ENCODE measurements around the gene BNC2.
A peak's percentile ranks its signal among the peaks of the same experiment; 100 is the strongest.

Gene BNC2

GRCh38 chr9:16514131-16514530, 356.3 kb downstream of the BNC2 start:
- H3K4me3 ChIP-seq (ENCODE audit: low read depth, low read length) = no peak overlapping the region
- no peak for DNase-seq (ENCODE audit: low read depth)
- TF ChIP-seq, protein P1, sequence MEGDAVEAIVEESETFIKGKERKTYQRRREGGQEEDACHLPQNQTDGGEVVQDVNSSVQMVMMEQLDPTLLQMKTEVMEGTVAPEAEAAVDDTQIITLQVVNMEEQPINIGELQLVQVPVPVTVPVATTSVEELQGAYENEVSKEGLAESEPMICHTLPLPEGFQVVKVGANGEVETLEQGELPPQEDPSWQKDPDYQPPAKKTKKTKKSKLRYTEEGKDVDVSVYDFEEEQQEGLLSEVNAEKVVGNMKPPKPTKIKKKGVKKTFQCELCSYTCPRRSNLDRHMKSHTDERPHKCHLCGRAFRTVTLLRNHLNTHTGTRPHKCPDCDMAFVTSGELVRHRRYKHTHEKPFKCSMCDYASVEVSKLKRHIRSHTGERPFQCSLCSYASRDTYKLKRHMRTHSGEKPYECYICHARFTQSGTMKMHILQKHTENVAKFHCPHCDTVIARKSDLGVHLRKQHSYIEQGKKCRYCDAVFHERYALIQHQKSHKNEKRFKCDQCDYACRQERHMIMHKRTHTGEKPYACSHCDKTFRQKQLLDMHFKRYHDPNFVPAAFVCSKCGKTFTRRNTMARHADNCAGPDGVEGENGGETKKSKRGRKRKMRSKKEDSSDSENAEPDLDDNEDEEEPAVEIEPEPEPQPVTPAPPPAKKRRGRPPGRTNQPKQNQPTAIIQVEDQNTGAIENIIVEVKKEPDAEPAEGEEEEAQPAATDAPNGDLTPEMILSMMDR (conservative IDR thresholded peaks at IDR 0.05; ENCODE audit: low read depth, low read length) = no peak

DNA sequence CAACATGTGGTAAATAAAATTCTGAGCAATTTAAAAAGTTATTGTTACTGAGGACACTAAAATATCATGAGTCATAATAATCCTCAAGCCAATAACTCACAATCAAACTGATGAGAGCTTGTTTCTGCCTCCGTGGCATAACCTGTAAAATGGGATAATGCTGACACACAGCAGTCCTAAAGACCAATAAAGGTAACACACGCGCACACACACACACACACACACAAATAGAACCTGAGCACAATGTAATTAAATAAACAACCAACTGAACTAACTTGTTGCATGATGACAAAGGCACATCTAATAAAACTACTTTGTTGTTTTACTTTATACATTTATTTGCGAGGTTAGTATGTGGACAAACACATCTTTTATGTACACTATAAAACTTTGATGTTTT, 358.2 kb downstream of the BNC2 start:
- TF ChIP-seq, protein P1 (conservative IDR thresholded peaks at IDR 0.05; ENCODE audit: low read depth, low read length) = no peak
- H3K4me3 ChIP-seq (ENCODE audit: low read depth, low read length) = no peak overlapping the region
- DNase-seq (ENCODE audit: low read depth) = no peak

DNA sequence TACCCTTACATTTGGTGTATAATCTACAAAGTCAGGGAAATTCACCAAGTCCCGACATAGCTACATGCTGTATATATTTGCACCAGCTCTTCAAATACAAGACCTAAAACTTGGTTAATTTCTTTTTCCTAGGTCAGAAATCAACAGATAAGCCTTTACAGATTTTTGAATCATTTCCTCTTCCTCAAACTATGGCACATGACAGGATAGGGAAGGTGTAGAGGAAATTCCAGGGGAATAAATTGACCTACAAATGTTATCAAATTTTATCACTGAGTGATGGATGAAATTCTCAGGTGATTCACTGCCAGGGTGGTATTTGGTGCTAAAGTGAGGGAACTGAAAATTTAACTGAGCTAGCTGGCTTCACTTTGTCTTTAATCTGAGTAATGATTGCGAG, 360.0 kb downstream of the BNC2 start:
- no peak overlapping the region for H3K4me3 ChIP-seq (ENCODE audit: low read depth, low read length)
- TF ChIP-seq, protein P1 (conservative IDR thresholded peaks at IDR 0.05; ENCODE audit: low read depth, low read length) = no peak
- DNase-seq (ENCODE audit: low read depth) = no peak

DNA sequence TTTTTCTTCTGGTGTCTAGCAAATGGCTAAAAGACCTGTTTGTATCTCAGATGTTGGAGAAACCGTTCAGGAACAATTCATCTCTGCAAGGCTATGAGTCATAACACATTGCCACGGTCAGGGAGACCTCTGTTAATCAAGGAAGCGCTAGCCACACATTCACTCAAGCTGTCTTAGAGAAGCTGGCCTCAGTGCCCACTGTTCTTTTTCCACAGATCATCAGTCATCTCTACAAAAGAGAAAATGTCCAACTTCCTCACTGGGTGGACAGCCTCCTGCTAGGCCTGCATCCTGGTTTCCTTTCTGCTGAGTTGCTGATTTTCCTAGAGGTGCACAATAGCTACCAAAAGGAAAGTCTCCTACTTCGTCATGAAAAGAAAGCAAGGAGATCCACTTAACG, 360.5 kb downstream of the BNC2 start:
- TF ChIP-seq, protein P1 (conservative IDR thresholded peaks at IDR 0.05; ENCODE audit: low read depth, low read length) = no peak
- peak; percentile 81 for DNase-seq (ENCODE audit: low read depth)

DNA sequence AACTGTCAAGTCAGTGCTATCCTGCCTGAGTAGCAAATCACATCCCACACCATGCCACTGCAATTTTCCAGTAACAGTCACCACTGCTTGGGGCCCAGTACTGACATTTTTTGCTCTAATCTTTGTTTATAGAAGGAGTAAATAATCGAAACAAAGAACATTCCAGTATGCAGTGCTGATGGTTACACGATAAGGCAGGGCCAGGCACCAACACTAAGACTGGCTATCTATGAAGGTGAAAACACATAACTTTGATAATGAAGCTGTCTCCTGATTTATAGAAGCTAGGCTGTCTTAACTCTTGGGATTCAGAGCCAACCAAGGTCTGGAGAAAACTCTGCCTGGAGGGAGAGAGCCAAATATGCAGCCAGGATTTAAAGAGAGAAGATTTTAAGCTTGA, 365.3 kb downstream of the BNC2 start:
- DNase-seq (ENCODE audit: low read depth) = peak; percentile 75
- no peak overlapping the region for H3K4me3 ChIP-seq (ENCODE audit: low read depth, low read length)
- TF ChIP-seq, protein P1 (conservative IDR thresholded peaks at IDR 0.05; ENCODE audit: low read depth, low read length) = no peak

More for the DNA sequence above, 360.5 kb downstream of the BNC2 start:
- no peak overlapping the region for H3K4me3 ChIP-seq (ENCODE audit: low read depth, low read length)

GRCh38 chr9:16501726-16502125, 368.7 kb downstream of the BNC2 start:
- TF ChIP-seq, protein P1 (conservative IDR thresholded peaks at IDR 0.05; ENCODE audit: low read depth, low read length) = no peak
- DNase-seq (ENCODE audit: low read depth) = no peak
- H3K4me3 ChIP-seq (ENCODE audit: low read depth, low read length) = no peak overlapping the region

GRCh38 chr9:16501141-16501540, 369.3 kb downstream of the BNC2 start:
- TF ChIP-seq, protein P1 (conservative IDR thresholded peaks at IDR 0.05; ENCODE audit: low read depth, low read length) = no peak
- DNase-seq (ENCODE audit: low read depth) = peak; percentile 59
- H3K4me3 ChIP-seq (ENCODE audit: low read depth, low read length) = no peak overlapping the region

Data from choroid plexus epithelial cell (primary cell).